ENCODE data around the gene FAM219A.

DNA sequence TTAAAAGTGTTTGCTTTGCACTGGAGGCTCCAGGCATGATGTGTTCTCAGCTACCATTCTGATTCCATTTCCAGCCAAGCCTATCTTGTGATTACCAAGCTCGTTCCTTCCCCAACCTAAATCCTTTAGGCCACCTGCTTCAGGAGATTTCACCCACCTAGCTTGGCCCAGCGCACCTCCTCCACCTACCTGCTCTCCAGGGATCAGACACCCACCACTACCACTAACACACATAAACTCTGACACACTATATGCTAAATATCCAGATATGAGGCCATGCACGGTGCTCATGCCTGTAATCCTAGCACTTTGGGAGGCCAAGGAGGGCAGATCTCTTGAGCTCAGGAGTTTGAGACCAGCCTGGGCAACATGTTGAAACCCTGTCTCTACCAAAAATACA, 84.0 kb downstream of the FAM219A start:
- TF ChIP-seq, protein P1, sequence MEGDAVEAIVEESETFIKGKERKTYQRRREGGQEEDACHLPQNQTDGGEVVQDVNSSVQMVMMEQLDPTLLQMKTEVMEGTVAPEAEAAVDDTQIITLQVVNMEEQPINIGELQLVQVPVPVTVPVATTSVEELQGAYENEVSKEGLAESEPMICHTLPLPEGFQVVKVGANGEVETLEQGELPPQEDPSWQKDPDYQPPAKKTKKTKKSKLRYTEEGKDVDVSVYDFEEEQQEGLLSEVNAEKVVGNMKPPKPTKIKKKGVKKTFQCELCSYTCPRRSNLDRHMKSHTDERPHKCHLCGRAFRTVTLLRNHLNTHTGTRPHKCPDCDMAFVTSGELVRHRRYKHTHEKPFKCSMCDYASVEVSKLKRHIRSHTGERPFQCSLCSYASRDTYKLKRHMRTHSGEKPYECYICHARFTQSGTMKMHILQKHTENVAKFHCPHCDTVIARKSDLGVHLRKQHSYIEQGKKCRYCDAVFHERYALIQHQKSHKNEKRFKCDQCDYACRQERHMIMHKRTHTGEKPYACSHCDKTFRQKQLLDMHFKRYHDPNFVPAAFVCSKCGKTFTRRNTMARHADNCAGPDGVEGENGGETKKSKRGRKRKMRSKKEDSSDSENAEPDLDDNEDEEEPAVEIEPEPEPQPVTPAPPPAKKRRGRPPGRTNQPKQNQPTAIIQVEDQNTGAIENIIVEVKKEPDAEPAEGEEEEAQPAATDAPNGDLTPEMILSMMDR (conservative IDR thresholded peaks at IDR 0.05 in 1 of 2, IDR thresholded peaks at IDR 0.05 in 1 of 2; ENCODE audit: extremely low read depth in 1 of 2, insufficient read depth in 1 of 2, low read depth in 1 of 2, low read length in 2 of 2), result no peak
- TF ChIP-seq EZH2 (IDR thresholded peaks at IDR 0.05; ENCODE audit: borderline replicate concordance, low read length), result no peak

Data from mammary epithelial cell (primary cell).